Osteocyte (in vitro differentiated cells): ENCODE data around the gene RAD51B. TPM values are rescaled to one million over a fixed set of nuclear protein-coding genes. Genes with fewer than 3 reads are reported as not detected.

Source experiments
- DNase-seq: peaks from one replicate; pipeline ENCODE4 v3.0.0; 2021; ENCODE audit warnings: mixed read lengths; ENCODE audit not compliant: unreplicated experiment; ENCODE audit errors: extremely low spot score
- H3K27ac Mint-ChIP-seq: one replicate; pipeline ENCODE4 v1.8.0; 2021; ENCODE audit warnings: mild to moderate bottlenecking, mixed read lengths; ENCODE audit not compliant: unreplicated experiment
- H3K27me3 Mint-ChIP-seq: one replicate; pipeline ENCODE4 v1.8.0; 2021; ENCODE audit warnings: mixed read lengths; ENCODE audit not compliant: unreplicated experiment
- H3K36me3 Mint-ChIP-seq: one replicate; pipeline ENCODE4 v1.8.0; 2021; ENCODE audit warnings: mixed read lengths; ENCODE audit not compliant: unreplicated experiment
- H3K4me1 Mint-ChIP-seq: one replicate; pipeline ENCODE4 v1.8.0; 2021; ENCODE audit warnings: mixed read lengths; ENCODE audit not compliant: unreplicated experiment
- H3K4me3 Mint-ChIP-seq: one replicate; pipeline ENCODE4 v1.8.0; 2021; ENCODE audit warnings: mild to moderate bottlenecking, moderate library complexity, mixed read lengths; ENCODE audit not compliant: unreplicated experiment
- H3K9me3 Mint-ChIP-seq: one replicate; pipeline ENCODE4 v1.8.0; 2021; ENCODE audit warnings: mixed read lengths; ENCODE audit not compliant: unreplicated experiment
- total RNA-seq: library from RNA; stranded (reverse); gene quantifications from 2 replicates; pipeline ENCODE4 v1.2.1, GENCODE V29; 2021
- TF ChIP-seq, protein P1 (sequence below): fragments of 200-600 bp; sonication (generic); IDR thresholded peaks from 2 replicates; pipeline ENCODE4 v1.5.0; 2021; ENCODE audit warnings: antibody characterized with exemption, mild to moderate bottlenecking, moderate library complexity

The RAD51B gene
- total RNA-seq, 1 donor from 2014 or later, result 12.7 TPM

DNA sequence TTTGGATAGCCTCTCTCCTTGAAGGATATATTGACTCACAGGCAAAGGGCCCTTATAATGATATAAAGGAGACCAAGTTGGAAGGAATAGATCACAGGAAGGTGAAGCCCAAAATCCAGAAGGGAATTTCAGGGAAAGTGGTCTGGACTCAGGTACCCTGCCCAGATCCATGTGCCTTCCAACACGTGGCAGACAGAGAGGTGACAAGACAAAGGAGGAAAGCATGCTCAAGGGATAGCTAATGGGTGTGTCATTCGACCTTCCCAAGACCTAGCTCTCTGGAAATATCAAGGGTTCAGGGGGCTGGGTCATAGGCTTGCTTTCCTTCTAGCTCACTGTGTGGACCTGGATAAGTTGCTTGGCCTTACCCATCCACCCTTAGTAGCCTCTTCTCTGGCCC lies 759.0 kb downstream of the RAD51B start:
- peaks cover 46% of the 10 kb centered on the region for H3K4me1 Mint-ChIP-seq
- H3K4me3 Mint-ChIP-seq, result no peak overlapping the region
- H3K36me3 Mint-ChIP-seq, result no peaks in the 10 kb centered on the region
- TF ChIP-seq, protein P1, sequence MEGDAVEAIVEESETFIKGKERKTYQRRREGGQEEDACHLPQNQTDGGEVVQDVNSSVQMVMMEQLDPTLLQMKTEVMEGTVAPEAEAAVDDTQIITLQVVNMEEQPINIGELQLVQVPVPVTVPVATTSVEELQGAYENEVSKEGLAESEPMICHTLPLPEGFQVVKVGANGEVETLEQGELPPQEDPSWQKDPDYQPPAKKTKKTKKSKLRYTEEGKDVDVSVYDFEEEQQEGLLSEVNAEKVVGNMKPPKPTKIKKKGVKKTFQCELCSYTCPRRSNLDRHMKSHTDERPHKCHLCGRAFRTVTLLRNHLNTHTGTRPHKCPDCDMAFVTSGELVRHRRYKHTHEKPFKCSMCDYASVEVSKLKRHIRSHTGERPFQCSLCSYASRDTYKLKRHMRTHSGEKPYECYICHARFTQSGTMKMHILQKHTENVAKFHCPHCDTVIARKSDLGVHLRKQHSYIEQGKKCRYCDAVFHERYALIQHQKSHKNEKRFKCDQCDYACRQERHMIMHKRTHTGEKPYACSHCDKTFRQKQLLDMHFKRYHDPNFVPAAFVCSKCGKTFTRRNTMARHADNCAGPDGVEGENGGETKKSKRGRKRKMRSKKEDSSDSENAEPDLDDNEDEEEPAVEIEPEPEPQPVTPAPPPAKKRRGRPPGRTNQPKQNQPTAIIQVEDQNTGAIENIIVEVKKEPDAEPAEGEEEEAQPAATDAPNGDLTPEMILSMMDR, result no peak
- peaks cover 5% of the 10 kb centered on the region for H3K9me3 Mint-ChIP-seq
- no peak for DNase-seq
- no peaks in the 10 kb centered on the region for H3K27me3 Mint-ChIP-seq
- no peak overlapping the region for H3K27ac Mint-ChIP-seq

- Mint-ChIP-seq H3K4me1 (peaks cover 47% of the 10 kb centered on the region), H3K4me3 (no peak overlapping the region)
Observed at GRCh38 chr14:68580096-68580645, 760.6 kb downstream of the RAD51B start.

GRCh38 chr14:68580671-68581070 lies 761.1 kb downstream of the RAD51B start:
- peaks cover 47% of the 10 kb centered on the region for H3K4me1 Mint-ChIP-seq

More at GRCh38 chr14:68580096-68580645, 760.6 kb downstream of the RAD51B start:
- Mint-ChIP-seq H3K9me3 (peaks cover 5% of the 10 kb centered on the region), H3K27ac (peak overlapping the region; percentile 52), H3K36me3 (no peaks in the 10 kb centered on the region), H3K27me3 (no peaks in the 10 kb centered on the region)
- TF ChIP-seq, protein P1, result no peak
- DNase-seq, result no peak

DNA sequence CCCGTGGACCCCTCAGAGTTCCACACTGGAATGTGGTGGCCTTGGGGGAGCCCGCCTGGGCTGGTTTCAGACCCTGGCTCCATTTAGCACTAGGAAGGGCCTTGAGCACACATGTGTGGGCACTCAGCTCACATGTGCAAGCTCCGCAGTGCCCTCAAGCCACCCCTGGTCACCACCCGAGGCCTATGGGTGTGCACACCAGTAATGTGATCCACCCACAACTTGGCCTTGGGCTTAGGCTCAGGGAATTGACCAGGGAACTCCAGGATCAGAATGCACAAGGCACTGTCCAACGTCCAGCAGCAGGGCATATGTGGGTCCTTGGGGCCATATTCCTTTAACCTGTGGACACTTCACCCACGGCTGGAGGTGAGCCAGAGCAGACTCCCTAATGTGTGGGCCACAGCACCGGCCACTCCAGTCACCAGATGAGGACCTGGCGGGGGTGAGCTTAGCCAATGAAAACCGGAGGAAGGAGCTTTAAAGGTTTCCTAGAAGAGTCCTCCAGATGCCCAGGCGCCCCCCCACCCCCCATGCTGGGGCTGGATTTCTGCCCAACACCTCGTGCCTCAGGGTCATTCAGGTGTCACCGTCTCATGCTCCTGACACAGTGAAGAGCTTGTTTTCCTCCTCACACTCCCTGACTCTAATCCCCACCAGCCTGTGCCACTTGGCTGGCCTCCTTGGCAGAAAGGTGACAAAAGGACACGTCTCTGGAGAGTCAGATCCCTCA lies 764.1 kb downstream of the RAD51B start:
- H3K27ac Mint-ChIP-seq, result no peak overlapping the region
- TF ChIP-seq, protein P1, result no peak
- no peak overlapping the region for H3K4me3 Mint-ChIP-seq
- H3K9me3 Mint-ChIP-seq, result peaks cover 5% of the 10 kb centered on the region
- H3K4me1 Mint-ChIP-seq, result peaks cover 43% of the 10 kb centered on the region
- H3K27me3 Mint-ChIP-seq, result no peaks in the 10 kb centered on the region
- H3K36me3 Mint-ChIP-seq, result no peaks in the 10 kb centered on the region
- no peak for DNase-seq

More at GRCh38 chr14:68580671-68581070, 761.1 kb downstream of the RAD51B start:
- Mint-ChIP-seq H3K27me3 (no peaks in the 10 kb centered on the region), H3K9me3 (peaks cover 5% of the 10 kb centered on the region), H3K4me3 (no peak overlapping the region), H3K36me3 (no peaks in the 10 kb centered on the region), H3K27ac (peak overlapping the region; percentile 27)
- no peak for DNase-seq
- TF ChIP-seq, protein P1, result no peak

GRCh38 chr14:68584786-68585185 lies 765.2 kb downstream of the RAD51B start:
- no peak overlapping the region for H3K27ac Mint-ChIP-seq
- DNase-seq, result no peak
- H3K27me3 Mint-ChIP-seq, result no peaks in the 10 kb centered on the region
- peaks cover 5% of the 10 kb centered on the region for H3K9me3 Mint-ChIP-seq
- H3K4me3 Mint-ChIP-seq, result no peak overlapping the region
- TF ChIP-seq, protein P1, result no peak
- no peaks in the 10 kb centered on the region for H3K36me3 Mint-ChIP-seq
- peaks cover 52% of the 10 kb centered on the region for H3K4me1 Mint-ChIP-seq
